IPS-18c (cell line): ENCODE measurements around the gene VCAN.

Experiments
- H3K4me3 ChIP-seq: 2 replicates; pipeline ENCODE4 v1.7.0; 2013; ENCODE audit warnings: low read depth, mild to moderate bottlenecking, low read length, moderate library complexity; ENCODE audit not compliant: insufficient read depth
- H3K9me3 ChIP-seq: one replicate; pipeline ENCODE4 v1.6.1; 2013; ENCODE audit warnings: mild to moderate bottlenecking, low read length, moderate library complexity; ENCODE audit not compliant: control insufficient read depth, insufficient read depth

VCAN gene

GRCh38 chr5:83543898-83544297 is 72.4 kb downstream of the VCAN start:
- no peaks in the 10 kb centered on the region for H3K9me3 ChIP-seq
- no peak overlapping the region for H3K4me3 ChIP-seq

GRCh38 chr5:83547161-83547560 is 75.6 kb downstream of the VCAN start:
- no peak overlapping the region for H3K4me3 ChIP-seq
- H3K9me3 ChIP-seq = no peaks in the 10 kb centered on the region

GRCh38 chr5:83547889-83548288 is 76.3 kb downstream of the VCAN start:
- no peak overlapping the region for H3K4me3 ChIP-seq
- no peaks in the 10 kb centered on the region for H3K9me3 ChIP-seq

GRCh38 chr5:83548581-83548980 is 77.0 kb downstream of the VCAN start:
- Histone ChIP-seq H3K4me3 (no peak overlapping the region), H3K9me3 (no peaks in the 10 kb centered on the region)

- Histone ChIP-seq H3K4me3 (no peak overlapping the region), H3K9me3 (no peaks in the 10 kb centered on the region)
These were observed 77.5 kb downstream of the VCAN start for GRCh38 chr5:83549076-83549475.

GRCh38 chr5:83549674-83550073 is 78.1 kb downstream of the VCAN start:
- no peak overlapping the region for H3K4me3 ChIP-seq
- H3K9me3 ChIP-seq = no peaks in the 10 kb centered on the region

GRCh38 chr5:83551821-83552220 is 80.3 kb downstream of the VCAN start:
- no peak overlapping the region for H3K4me3 ChIP-seq
- H3K9me3 ChIP-seq = no peaks in the 10 kb centered on the region

GRCh38 chr5:83552275-83552674 is 80.7 kb downstream of the VCAN start:
- Histone ChIP-seq H3K4me3 (no peak overlapping the region), H3K9me3 (no peaks in the 10 kb centered on the region)

- no peaks in the 10 kb centered on the region for H3K9me3 ChIP-seq
- no peak overlapping the region for H3K4me3 ChIP-seq
These were observed 81.5 kb downstream of the VCAN start for GRCh38 chr5:83553000-83553486.

GRCh38 chr5:83554133-83554532 is 82.6 kb downstream of the VCAN start:
- Histone ChIP-seq H3K9me3 (no peaks in the 10 kb centered on the region), H3K4me3 (no peak overlapping the region)

- Histone ChIP-seq H3K9me3 (no peaks in the 10 kb centered on the region), H3K4me3 (no peak overlapping the region)
These were observed 83.1 kb downstream of the VCAN start for GRCh38 chr5:83554686-83555085.

- Histone ChIP-seq H3K4me3 (no peak overlapping the region), H3K9me3 (no peaks in the 10 kb centered on the region)
These were observed 83.7 kb downstream of the VCAN start for GRCh38 chr5:83555263-83555662.

GRCh38 chr5:83556190-83556589 is 84.6 kb downstream of the VCAN start:
- no peaks in the 10 kb centered on the region for H3K9me3 ChIP-seq
- H3K4me3 ChIP-seq = no peak overlapping the region

GRCh38 chr5:83559118-83559785 is 87.7 kb downstream of the VCAN start:
- H3K4me3 ChIP-seq = no peak overlapping the region
- no peaks in the 10 kb centered on the region for H3K9me3 ChIP-seq

- no peak overlapping the region for H3K4me3 ChIP-seq
- no peaks in the 10 kb centered on the region for H3K9me3 ChIP-seq
These were observed 90.6 kb downstream of the VCAN start for GRCh38 chr5:83562071-83562606.

- Histone ChIP-seq H3K9me3 (no peaks in the 10 kb centered on the region), H3K4me3 (no peak overlapping the region)
These were observed 91.4 kb downstream of the VCAN start for GRCh38 chr5:83562791-83563557.

- Histone ChIP-seq H3K9me3 (no peaks in the 10 kb centered on the region), H3K4me3 (no peak overlapping the region)
These were observed 92.1 kb downstream of the VCAN start for GRCh38 chr5:83563631-83564030.

GRCh38 chr5:83564069-83564749 is 92.7 kb downstream of the VCAN start:
- no peak overlapping the region for H3K4me3 ChIP-seq
- H3K9me3 ChIP-seq = no peaks in the 10 kb centered on the region
